ENCODE results near the gene MAPKAPK2. TPM values are rescaled to one million over a fixed set of nuclear protein-coding genes. Genes with fewer than 3 reads are reported as not detected.
"Not testable (repeated sequence)": the region's sequence is repeated elsewhere in the genome, so short reads cannot be mapped to it uniquely, and the experiment has no call there.

Gene MAPKAPK2
- total RNA-seq, 1 experiment from 2014 or later = 72.4 TPM

GRCh38 chr1:206635978-206636345 is 48.7 kb upstream of the MAPKAPK2 start:
- peaks cover 15% of the 10 kb centered on the region for H3K4me1 ChIP-seq (ENCODE audit: control insufficient read depth, insufficient read depth, low read length)
- ChIA-PET POLR2A (interaction anchor here (0.6 to 1.5 kb wide), 3 partner anchors 9 to 24 kb away, joined by 4 to 5 read pairs (median 5); partner anchors contain the start of gene EIF2D), CTCF (interaction anchor here (0.6 to 4.2 kb wide), 2 partner anchors 29 to 156 kb away, joined by 4 to 32 read pairs; no protein-coding TSS in a partner anchor)
- H3K4me3 ChIP-seq (ENCODE audit: low read depth in 2 of 2, low read length in 2 of 2) = peak overlapping the region; percentile 91 to 93
- intact Hi-C loops (cut with micrococcal nuclease; ENCODE audit: unreplicated experiment) = loop anchor here (10.0 kb wide), 2 partner anchors 279 to 349 kb away; no protein-coding TSS in a partner anchor
- no peaks in the 10 kb centered on the region for H3K27me3 ChIP-seq (ENCODE audit: control insufficient read depth, insufficient read depth, low read length)
- TF ChIP-seq SIN3A (IDR thresholded peaks at IDR 0.05; ENCODE audit: borderline replicate concordance, insufficient read depth, low read depth, low read length) = no peak
- no TSS peak for BruUV-seq (replicated peaks)
- ATAC-seq (0 out of 2 replicates have a peak, but pooled peaks have one; percentile 11), DNase-seq (ENCODE audit: low read depth, low spot score) (no peak)
- H3K36me3 ChIP-seq (ENCODE audit: control insufficient read depth, insufficient read depth, low read length) = no peaks in the 10 kb centered on the region
- no peaks in the 10 kb centered on the region for H3K9me3 ChIP-seq (ENCODE audit: control insufficient read depth, insufficient read depth, low read depth, low read length)
- peak overlapping the region; percentile 88 for H3K27ac ChIP-seq (ENCODE audit: low read length)
- in situ Hi-C loops (cut with HindIII; ENCODE audit: low pct_unique_long_range_greater_than_20kb, low sequenced_read_pairs) = no loop called here

DNA sequence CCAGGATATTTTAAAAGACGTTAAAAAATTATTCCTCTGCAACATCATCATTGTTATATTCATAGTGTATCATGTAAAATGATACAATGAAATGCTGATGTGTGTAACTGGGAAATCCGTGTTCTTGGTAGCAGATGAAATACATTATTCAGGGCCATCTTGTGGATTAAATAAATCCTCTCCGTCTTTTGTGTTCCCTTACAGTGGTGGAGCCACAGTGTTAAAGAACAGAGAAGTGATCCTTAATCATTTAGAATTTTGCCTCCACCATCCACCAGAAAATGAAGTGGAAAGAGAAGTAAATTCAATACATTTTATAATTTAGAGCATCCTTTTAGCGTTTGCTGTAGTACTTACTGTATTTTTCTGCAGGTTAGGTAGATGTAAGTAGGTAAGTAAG is 48.0 kb upstream of the MAPKAPK2 start:
- intact Hi-C loops (cut with micrococcal nuclease; ENCODE audit: unreplicated experiment) = loop anchor here (10.0 kb wide), 2 partner anchors 278 to 348 kb away; no protein-coding TSS in a partner anchor
- TF ChIP-seq REST (IDR thresholded peaks at IDR 0.05; ENCODE audit: insufficient read depth in 1 of 2, low read depth in 2 of 2, low read length in 1 of 2) (no peak), SIN3A (IDR thresholded peaks at IDR 0.05; ENCODE audit: borderline replicate concordance, insufficient read depth, low read depth, low read length) (no peak), CTCF (IDR thresholded peaks at IDR 0.05) (no peak), POLR2AphosphoS5 (IDR thresholded peaks at IDR 0.05; ENCODE audit: low read depth, low read length) (no peak), TCF7L2 (IDR thresholded peaks at IDR 0.05; ENCODE audit: low read depth, low read length) (no peak)
- POLR2A ChIA-PET = no interaction called here
- ATAC-seq (no peak), DNase-seq (ENCODE audit: low read depth, low spot score) (no peak)
- in situ Hi-C loops (cut with HindIII; ENCODE audit: low pct_unique_long_range_greater_than_20kb, low sequenced_read_pairs) = no loop called here
- H3K4me1 ChIP-seq (ENCODE audit: control insufficient read depth, insufficient read depth, low read length) = peaks cover 15% of the 10 kb centered on the region
- H3K36me3 ChIP-seq (ENCODE audit: control insufficient read depth, insufficient read depth, low read length) = no peaks in the 10 kb centered on the region
- peak overlapping the region; percentile 13 to 93; a peak in 3 of 4 replicates for H3K4me3 ChIP-seq (ENCODE audit: low read depth in 2 of 2, low read length in 2 of 2)
- BruUV-seq (replicated peaks) = no TSS peak
- H3K9me3 ChIP-seq (ENCODE audit: control insufficient read depth, insufficient read depth, low read depth, low read length) = no peaks in the 10 kb centered on the region
- H3K27me3 ChIP-seq (ENCODE audit: control insufficient read depth, insufficient read depth, low read length) = no peaks in the 10 kb centered on the region
- CTCF ChIA-PET = interaction anchor here (4.2 kb wide), 1 partner anchor 28 kb away, joined by 32 read pairs; no protein-coding TSS in a partner anchor
- peak overlapping the region; percentile 45; the same call in 1 of the 2 replicates for H3K27ac ChIP-seq (ENCODE audit: low read length)

- Histone ChIP-seq H3K4me1 (ENCODE audit: control insufficient read depth, insufficient read depth, low read length) (peaks cover 15% of the 10 kb centered on the region), H3K9me3 (ENCODE audit: control insufficient read depth, insufficient read depth, low read depth, low read length) (no peaks in the 10 kb centered on the region), H3K36me3 (ENCODE audit: control insufficient read depth, insufficient read depth, low read length) (no peaks in the 10 kb centered on the region), H3K4me3 (ENCODE audit: low read depth in 2 of 2, low read length in 2 of 2) (no peak overlapping the region), H3K27ac (ENCODE audit: low read length) (peak overlapping the region; percentile 42; the same call in 1 of the 2 replicates), H3K27me3 (ENCODE audit: control insufficient read depth, insufficient read depth, low read length) (no peaks in the 10 kb centered on the region)
- in situ Hi-C loops (cut with HindIII; ENCODE audit: low pct_unique_long_range_greater_than_20kb, low sequenced_read_pairs) (no loop called here), intact Hi-C loops (cut with micrococcal nuclease; ENCODE audit: unreplicated experiment) (loop anchor here (10.0 kb wide), 2 partner anchors 277 to 347 kb away; no protein-coding TSS in a partner anchor)
- no TSS peak for BruUV-seq (replicated peaks)
- DNase-seq (ENCODE audit: low read depth, low spot score) = no peak
- no peak for TF ChIP-seq TCF7L2 (IDR thresholded peaks at IDR 0.05; ENCODE audit: low read depth, low read length)
- no peak for TF ChIP-seq CTCF (IDR thresholded peaks at IDR 0.05)
- ATAC-seq = no peak
- POLR2A ChIA-PET = interaction anchor here (0.6 to 0.7 kb wide), 4 partner anchors 20 to 1190 kb away, joined by 3 to 4 read pairs (median 4); partner anchors contain the start of gene EIF2D
- CTCF ChIA-PET = no interaction called here
Observed at GRCh38 chr1:206637605-206638004, 47.1 kb upstream of the MAPKAPK2 start.

DNA sequence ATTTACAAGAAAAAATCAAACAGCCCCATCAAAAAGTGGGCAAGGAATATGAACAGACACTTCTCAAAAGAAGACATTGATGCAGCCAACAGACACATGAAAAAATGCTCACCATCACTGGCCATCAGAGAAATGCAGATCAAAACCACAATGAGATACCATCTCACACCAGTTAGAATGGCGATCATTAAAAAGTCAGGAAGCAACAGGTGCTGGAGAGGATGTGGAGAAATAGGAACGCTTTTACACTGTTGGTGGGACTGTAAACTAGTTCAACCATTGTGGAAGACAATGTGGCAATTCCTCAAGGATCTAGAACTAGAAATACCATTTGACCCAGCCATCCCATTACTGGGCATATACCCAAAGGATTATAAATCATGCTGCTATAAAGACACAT is 42.6 kb upstream of the MAPKAPK2 start:
- intact Hi-C loops (cut with micrococcal nuclease; ENCODE audit: unreplicated experiment); CTCF ChIA-PET; H3K36me3 ChIP-seq (ENCODE audit: control insufficient read depth, insufficient read depth, low read length); DNase-seq (ENCODE audit: low read depth, low spot score); H3K27ac ChIP-seq (ENCODE audit: low read length); H3K4me1 ChIP-seq (ENCODE audit: control insufficient read depth, insufficient read depth, low read length); H3K4me3 ChIP-seq (ENCODE audit: low read depth in 2 of 2, low read length in 2 of 2); H3K9me3 ChIP-seq (ENCODE audit: control insufficient read depth, insufficient read depth, low read depth, low read length); in situ Hi-C loops (cut with HindIII; ENCODE audit: low pct_unique_long_range_greater_than_20kb, low sequenced_read_pairs); ATAC-seq; H3K27me3 ChIP-seq (ENCODE audit: control insufficient read depth, insufficient read depth, low read length): not testable (repeated sequence)
- BruUV-seq (replicated peaks) = TSS peak; percentile 8
- POLR2A ChIA-PET = interaction anchor here (0.7 kb wide), 1 partner anchor 46 kb away, joined by 4 read pairs; no protein-coding TSS in a partner anchor
